Stomach smooth muscle (tissue), 2 donors: ENCODE results near the gene AQP10.

Experiments used
- H3K27ac ChIP-seq: one replicate; pipeline ENCODE4 v1.7.0; 2013; ENCODE audit warnings: mild to moderate bottlenecking, low read length, inconsistent platforms
- H3K27me3 ChIP-seq, 2 donors: one replicate each; pipeline ENCODE4 v1.7.0; 2013; ENCODE audit warnings: low read length in 2 of 2; ENCODE audit not compliant: insufficient read depth in 2 of 2, control insufficient read depth in 1 of 2
- H3K36me3 ChIP-seq, 2 donors: one replicate each; pipeline ENCODE4 v1.7.0; 2013; ENCODE audit warnings: low read length in 2 of 2; ENCODE audit not compliant: control insufficient read depth in 2 of 2, insufficient read depth in 2 of 2
- H3K4me1 ChIP-seq: one replicate; pipeline ENCODE4 v1.7.0; 2013; ENCODE audit warnings: low read length; ENCODE audit not compliant: control insufficient read depth, insufficient read depth
- H3K4me3 ChIP-seq, 2 donors: one replicate each; pipeline ENCODE4 v1.7.0; 2013; ENCODE audit warnings: low read length in 2 of 2
- H3K9ac ChIP-seq, 2 donors: one replicate each; pipeline ENCODE4 v1.7.0; 2013; ENCODE audit warnings: low read length in 2 of 2, mild to moderate bottlenecking in 1 of 2
- H3K9me3 ChIP-seq, 2 donors: one replicate each; pipeline ENCODE4 v1.7.0; 2013; ENCODE audit warnings: low read length in 2 of 2; ENCODE audit not compliant: control insufficient read depth in 2 of 2
- donor health status: healthy.
- donor health status: Pancreatic carcinoma.

AQP10 gene

DNA sequence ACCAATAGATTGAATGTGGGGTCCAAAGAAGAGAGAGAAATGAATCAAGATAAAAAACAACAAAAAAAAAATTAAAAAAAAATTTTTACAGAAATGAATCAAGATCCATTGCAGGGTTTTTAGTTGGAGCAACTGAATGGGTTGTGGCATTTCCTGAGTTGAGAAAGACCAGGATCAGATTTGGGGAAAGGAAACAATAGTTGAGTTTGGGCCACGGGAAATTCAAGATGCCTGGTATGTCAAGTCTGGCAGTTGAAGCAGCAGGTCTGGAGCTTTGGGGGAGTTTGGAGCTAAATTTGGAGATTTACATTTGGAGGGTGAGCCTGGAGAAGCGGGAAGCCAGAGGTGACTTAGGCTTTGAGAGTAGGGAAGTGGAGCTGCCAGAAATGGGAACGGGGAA lies 27.1 kb downstream of the AQP10 start:
- no peak overlapping the region for H3K9ac ChIP-seq
- H3K36me3 ChIP-seq: peaks cover 48 to 56% of the 10 kb centered on the region in 2 donors
- no peaks in the 10 kb centered on the region for H3K9me3 ChIP-seq
- no peaks in the 10 kb centered on the region for H3K27me3 ChIP-seq
- no peak overlapping the region for H3K4me3 ChIP-seq
- H3K4me1 ChIP-seq: peaks cover 18% of the 10 kb centered on the region
- no peak overlapping the region for H3K27ac ChIP-seq

DNA sequence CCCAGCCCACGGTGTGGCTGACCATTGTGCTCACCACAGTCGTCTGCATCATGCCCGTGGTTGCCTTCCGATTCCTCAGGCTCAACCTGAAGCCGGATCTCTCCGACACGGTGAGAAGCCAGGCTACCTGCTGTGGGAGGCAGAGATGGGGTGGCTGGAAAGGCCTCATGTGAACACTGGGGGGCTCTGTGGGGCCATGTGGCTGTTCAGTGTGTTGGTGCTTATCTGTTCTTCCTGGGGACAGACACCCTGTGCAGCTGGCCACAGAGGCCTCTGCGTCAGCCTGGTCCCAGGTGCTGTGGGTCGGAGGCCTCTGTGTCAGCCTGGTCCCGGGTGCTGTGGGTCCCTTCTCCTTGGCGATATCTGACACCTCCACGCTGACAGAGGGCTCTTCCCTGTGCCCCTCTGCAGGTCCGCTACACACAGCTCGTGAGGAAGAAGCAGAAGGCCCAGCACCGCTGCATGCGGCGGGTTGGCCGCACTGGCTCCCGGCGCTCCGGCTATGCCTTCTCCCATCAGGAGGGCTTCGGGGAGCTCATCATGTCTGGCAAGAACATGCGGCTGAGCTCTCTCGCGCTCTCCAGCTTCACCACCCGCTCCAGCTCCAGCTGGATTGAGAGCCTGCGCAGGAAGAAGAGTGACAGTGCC lies 27.7 kb downstream of the AQP10 start:
- Histone ChIP-seq H3K36me3 (peaks cover 42 to 50% of the 10 kb centered on the region in 2 donors), H3K27me3 (no peaks in the 10 kb centered on the region), H3K9ac (no peak overlapping the region), H3K4me1 (peaks cover 23% of the 10 kb centered on the region), H3K9me3 (no peaks in the 10 kb centered on the region), H3K27ac (no peak overlapping the region), H3K4me3 (no peak overlapping the region)

DNA sequence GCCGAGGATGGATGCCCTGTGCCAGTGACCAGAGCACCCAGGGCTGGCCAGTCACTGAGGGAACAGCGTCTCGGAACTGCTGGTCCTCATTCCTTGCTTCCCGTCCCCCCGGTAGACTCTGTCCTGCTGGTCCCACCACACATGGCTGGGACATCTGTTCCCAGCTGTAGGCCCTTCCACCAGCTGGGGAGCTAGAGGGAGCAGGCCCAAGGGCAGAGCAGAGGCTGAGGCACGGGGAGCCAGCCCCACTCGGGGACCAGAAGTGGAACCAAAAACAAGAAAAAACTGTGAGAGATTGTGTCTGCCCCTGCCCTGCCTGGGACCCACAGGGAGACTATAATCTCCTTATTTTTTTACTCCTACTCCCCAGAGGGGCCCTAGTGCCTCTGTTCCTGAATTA lies 28.2 kb downstream of the AQP10 start:
- H3K9ac ChIP-seq: no peak overlapping the region

DNA sequence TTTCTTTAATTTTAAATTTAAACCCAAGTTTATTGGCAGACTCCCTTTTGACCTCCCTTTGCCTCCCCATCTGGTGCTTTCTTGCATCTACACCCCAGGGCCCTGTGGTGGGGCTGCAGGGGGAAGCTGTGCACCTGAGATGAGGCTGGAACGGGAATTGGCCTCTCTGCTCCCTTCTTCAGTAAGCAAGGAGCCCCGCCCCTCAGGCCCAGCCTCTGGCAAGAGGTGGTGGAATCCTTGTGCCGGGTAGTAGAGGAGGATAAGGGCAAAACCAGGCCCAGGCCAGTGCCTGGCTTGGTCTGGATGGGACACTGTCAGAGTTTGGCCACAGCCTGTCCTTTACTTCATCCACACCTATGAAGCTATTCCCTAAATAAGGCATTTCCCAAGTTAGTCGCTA lies 29.5 kb downstream of the AQP10 start:
- peaks cover 27% of the 10 kb centered on the region for H3K4me1 ChIP-seq
- H3K4me3 ChIP-seq: no peak overlapping the region
- H3K9me3 ChIP-seq: no peaks in the 10 kb centered on the region
- no peak overlapping the region for H3K27ac ChIP-seq
- no peaks in the 10 kb centered on the region for H3K27me3 ChIP-seq
- no peak overlapping the region for H3K9ac ChIP-seq
- H3K36me3 ChIP-seq: peaks cover 24 to 32% of the 10 kb centered on the region in 2 donors

More for the DNA sequence above, 28.2 kb downstream of the AQP10 start:
- H3K36me3 ChIP-seq: peaks cover 36 to 44% of the 10 kb centered on the region in 2 donors
- H3K9me3 ChIP-seq: no peaks in the 10 kb centered on the region
- H3K4me3 ChIP-seq: no peak overlapping the region
- no peak overlapping the region for H3K27ac ChIP-seq
- H3K27me3 ChIP-seq: no peaks in the 10 kb centered on the region
- H3K4me1 ChIP-seq: peaks cover 27% of the 10 kb centered on the region

DNA sequence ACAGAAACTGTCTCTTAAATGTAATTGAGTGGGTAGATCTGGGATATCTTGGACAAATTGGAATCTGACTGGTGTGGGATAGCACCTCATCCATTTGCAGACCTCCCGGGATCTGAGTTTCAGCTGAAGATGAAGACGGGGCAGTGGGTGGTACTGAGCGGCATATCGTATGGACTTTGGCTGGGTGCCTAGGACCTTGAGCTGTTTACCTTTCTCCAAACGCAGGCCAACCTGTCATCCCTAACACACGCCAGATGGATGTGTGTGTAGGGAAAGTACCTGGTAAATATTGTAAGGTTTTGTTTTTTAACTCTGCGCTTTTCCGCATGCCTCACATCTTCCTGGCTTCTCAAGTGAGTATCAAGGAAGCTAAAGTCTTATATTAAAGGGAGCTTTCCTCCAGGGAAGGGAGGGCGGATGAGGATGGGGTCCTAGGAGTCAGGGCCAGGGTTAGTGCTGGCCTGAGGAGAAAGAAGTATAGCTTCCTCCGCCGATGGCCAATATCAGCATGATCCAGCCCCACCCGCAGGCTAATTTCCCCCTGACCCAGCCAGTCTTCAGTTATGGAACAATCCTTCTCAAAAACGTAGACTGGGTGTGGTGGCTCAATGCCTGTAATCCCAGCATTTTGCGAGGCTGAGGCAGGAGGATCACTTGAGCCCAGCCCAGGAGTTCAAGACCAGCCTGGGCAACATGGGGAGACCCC lies 30.6 kb downstream of the AQP10 start:
- Histone ChIP-seq H3K27ac (peak overlapping the region; percentile 11), H3K4me3 (no peak overlapping the region), H3K36me3 (peaks cover 12 to 21% of the 10 kb centered on the region in 2 donors), H3K9ac (peak overlapping the region; percentile 22 to 42), H3K4me1 (peaks cover 29% of the 10 kb centered on the region), H3K9me3 (no peaks in the 10 kb centered on the region), H3K27me3 (no peaks in the 10 kb centered on the region)

DNA sequence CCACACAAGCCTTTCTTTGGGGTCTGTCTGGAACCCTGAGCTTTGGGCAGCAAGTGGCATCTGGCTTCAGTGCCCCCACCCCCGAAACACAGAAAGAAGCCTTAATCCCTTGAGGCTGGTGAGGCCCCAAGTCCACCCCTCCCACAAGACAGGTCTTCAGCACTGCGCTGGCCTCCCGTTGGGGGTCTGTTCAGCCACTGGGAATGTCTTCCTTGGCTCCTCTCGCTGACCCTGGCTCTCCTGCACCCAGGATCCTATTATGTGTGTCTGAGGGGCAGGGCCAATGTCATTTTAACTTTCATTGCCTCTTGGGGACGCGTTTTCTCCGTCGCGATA lies 31.3 kb downstream of the AQP10 start:
- Histone ChIP-seq H3K27ac (no peak overlapping the region), H3K36me3 (peaks cover 8 to 18% of the 10 kb centered on the region in 2 donors), H3K4me1 (peaks cover 29% of the 10 kb centered on the region), H3K9ac (peak overlapping the region; percentile 55 to 67), H3K4me3 (peak overlapping the region; percentile 78 to 88), H3K9me3 (no peaks in the 10 kb centered on the region), H3K27me3 (no peaks in the 10 kb centered on the region)

DNA sequence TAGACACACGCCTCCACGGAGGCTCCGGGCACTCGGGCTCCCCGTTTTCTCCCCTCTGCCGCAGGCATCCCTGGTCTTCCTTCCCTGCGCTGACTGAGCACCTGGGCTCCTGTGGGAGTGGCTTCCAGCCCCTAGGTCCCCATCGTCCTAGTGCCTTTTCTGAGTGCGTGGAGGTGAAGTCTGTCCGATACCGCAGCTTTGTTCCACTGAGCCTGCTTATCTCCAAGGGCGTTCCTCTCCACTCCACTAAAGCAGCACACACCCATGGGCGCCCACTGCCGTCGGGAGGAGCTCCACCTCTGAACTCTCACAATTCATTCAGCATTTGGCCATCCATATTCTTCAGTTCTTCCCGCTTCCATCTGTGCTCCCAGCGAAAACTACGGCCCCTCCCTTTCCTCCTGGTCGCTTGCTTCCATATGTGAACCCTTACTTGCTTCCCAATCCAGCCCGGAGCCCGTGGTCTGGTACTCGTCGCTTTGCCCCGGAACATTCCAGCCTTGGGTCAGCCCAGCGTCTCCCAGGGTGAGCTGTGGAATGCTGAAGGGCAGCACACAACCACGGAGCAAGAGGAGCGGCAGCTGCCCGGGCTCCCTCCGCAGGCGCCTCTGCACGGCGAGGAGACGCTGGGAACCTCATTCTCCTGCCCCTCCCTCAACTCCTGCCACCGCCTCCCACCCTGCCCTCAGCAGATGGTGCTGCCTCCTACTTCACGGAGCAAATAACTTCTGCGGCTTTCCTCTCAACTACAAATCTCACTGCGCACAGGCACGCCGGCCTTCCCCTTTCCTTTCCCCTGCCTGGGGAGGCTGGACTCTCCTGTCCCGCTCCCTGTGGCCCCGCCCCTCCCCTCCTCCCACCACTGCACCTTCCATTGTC lies 31.9 kb downstream of the AQP10 start:
- no peak overlapping the region for H3K27ac ChIP-seq

DNA sequence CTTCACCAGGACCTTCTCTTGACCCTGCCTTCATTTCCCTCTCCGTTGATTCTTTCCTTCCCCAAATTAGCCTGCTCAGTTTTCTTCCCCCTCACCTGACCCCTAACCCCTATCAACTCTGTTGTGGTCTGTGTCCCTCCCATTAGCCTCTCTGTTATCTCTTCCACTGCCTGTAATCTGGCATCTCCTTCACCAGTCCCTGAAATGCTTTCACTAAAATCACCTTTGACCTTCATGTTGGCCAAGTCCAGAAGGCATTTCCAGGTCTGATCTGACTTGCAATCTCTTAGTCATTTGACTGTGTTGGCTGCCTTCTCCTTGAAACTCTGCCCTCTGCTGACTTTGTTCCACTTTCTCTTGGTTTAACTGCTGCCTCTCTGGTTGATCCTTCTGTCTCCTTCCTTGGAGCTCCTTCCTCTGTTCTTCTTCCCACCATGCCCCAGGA lies 32.6 kb downstream of the AQP10 start:
- Histone ChIP-seq H3K27ac (no peak overlapping the region), H3K9ac (no peak overlapping the region), H3K4me1 (peaks cover 29% of the 10 kb centered on the region), H3K9me3 (no peaks in the 10 kb centered on the region), H3K27me3 (no peaks in the 10 kb centered on the region), H3K36me3 (peaks cover 2 to 12% of the 10 kb centered on the region in 2 donors), H3K4me3 (peak overlapping the region; percentile 78 to 88)

More for the DNA sequence above, 31.9 kb downstream of the AQP10 start:
- Histone ChIP-seq H3K4me1 (peaks cover 29% of the 10 kb centered on the region), H3K36me3 (peaks cover 8 to 16% of the 10 kb centered on the region in 2 donors), H3K4me3 (peak overlapping the region; percentile 78 to 88), H3K27me3 (no peaks in the 10 kb centered on the region), H3K9me3 (no peaks in the 10 kb centered on the region), H3K9ac (peak overlapping the region; percentile 55 to 67)

DNA sequence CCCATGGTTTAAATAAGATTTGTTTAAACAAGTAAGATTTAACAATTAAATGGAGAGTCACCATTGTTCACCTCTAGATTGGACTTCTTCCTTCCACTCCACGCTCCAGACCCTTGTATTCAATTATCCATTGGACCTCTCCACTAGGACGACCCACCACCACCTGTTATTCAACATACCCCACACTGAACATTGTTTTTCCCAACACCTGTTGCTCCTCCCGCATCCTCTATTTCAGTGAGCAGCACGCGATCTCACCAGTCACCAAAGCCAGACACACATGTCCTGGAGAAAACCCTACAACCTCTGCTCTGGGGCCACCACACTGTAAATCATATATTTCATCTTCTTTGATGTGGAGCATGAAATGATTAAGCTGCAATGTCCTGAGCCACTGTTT lies 33.1 kb downstream of the AQP10 start:
- no peaks in the 10 kb centered on the region for H3K9me3 ChIP-seq
- no peak overlapping the region for H3K4me3 ChIP-seq
- peaks cover 0 to 7% of the 10 kb centered on the region in 2 donors for H3K36me3 ChIP-seq
- no peaks in the 10 kb centered on the region for H3K27me3 ChIP-seq
- peaks cover 29% of the 10 kb centered on the region for H3K4me1 ChIP-seq
- H3K9ac ChIP-seq: no peak overlapping the region
- no peak overlapping the region for H3K27ac ChIP-seq

DNA sequence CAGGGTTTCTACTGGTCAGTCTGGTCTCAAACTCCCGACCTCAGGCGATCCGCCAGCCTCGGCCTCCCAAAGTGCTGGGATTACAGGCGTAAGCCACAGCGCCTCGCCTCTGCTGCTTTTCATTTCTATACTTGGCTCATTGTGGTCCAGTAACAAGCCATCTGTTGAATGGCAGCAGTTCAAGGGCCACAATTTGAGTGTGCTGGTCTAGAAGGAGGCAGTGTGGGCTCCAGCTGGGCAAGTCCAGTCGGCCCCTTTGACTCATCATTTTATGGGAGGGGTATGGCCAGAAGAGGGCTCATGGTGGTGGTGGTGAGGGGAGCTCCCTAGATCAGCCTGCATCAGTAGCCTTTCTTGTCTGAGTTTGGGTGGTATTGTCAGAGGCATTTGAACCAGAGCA lies 37.6 kb downstream of the AQP10 start:
- Histone ChIP-seq H3K4me1 (peaks cover 6% of the 10 kb centered on the region), H3K4me3 (no peak overlapping the region), H3K36me3 (no peaks in the 10 kb centered on the region), H3K27ac (no peak overlapping the region), H3K9ac (no peak overlapping the region), H3K9me3 (no peaks in the 10 kb centered on the region), H3K27me3 (no peaks in the 10 kb centered on the region)
